ENCODE measurements around the gene PAPSS2. TPM values are rescaled to one million over a fixed set of nuclear protein-coding genes. Genes with fewer than 3 reads are reported as not detected.
A peak's percentile ranks its signal among the peaks of the same experiment; 100 is the strongest.

The PAPSS2 gene
- total RNA-seq, 1 experiment from 2014 or later = 22.1 TPM

DNA sequence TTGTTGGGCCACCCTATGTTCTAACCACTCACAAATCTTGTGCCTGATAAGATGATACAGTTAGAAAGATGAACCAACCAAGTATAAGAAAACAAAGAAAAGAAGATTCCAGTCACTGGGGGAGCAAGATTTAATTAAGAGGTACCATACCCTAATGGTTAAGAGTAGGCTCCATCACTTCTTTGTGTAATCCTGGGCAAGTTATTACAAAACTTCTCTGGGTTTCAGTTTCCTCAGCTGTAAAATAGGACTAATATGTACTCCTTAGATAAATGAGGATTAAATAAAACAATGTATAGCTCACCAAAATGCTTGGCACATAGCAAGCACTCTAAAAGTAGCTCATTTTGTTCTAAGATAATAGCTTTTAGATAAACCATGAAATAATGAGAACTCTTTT, 99.9 kb downstream of the PAPSS2 start:
- no peak for DNase-seq (ENCODE audit: low spot score)
- Mint-ChIP-seq H3K27me3 (ENCODE audit: low read depth) (no peaks in the 10 kb centered on the region), H3K27ac (no peak overlapping the region), H3K4me3 (no peak overlapping the region), H3K4me1 (peaks cover 5% of the 10 kb centered on the region), H3K36me3 (peaks cover 16% of the 10 kb centered on the region), H3K9me3 (no peaks in the 10 kb centered on the region)
- TF ChIP-seq MXD4 (CRISPR knock-in tag; IDR thresholded peaks at IDR 0.05; ENCODE audit: borderline replicate concordance) (no peak), ZNF317 (CRISPR knock-in tag; IDR thresholded peaks at IDR 0.05; ENCODE audit: borderline replicate concordance, low read depth) (no peak), ESRRA (CRISPR knock-in tag; IDR thresholded peaks at IDR 0.05; ENCODE audit: borderline replicate concordance) (no peak), FOXP1 (CRISPR knock-in tag; IDR thresholded peaks at IDR 0.05; ENCODE audit: borderline replicate concordance) (no peak), ZNF121 (CRISPR knock-in tag; IDR thresholded peaks at IDR 0.05) (no peak), ETV6 (CRISPR knock-in tag; IDR thresholded peaks at IDR 0.05) (no peak), ZNF671 (CRISPR knock-in tag; IDR thresholded peaks at IDR 0.05) (no peak), TEAD1 (CRISPR knock-in tag; IDR thresholded peaks at IDR 0.05) (no peak), TEAD4 (CRISPR knock-in tag; IDR thresholded peaks at IDR 0.05) (no peak), CBFB (CRISPR knock-in tag; IDR thresholded peaks at IDR 0.05; ENCODE audit: low read depth) (no peak), FOXK1 (CRISPR knock-in tag; IDR thresholded peaks at IDR 0.05) (no peak), TCF7 (CRISPR knock-in tag; IDR thresholded peaks at IDR 0.05; ENCODE audit: low read depth) (no peak)
- TF ChIP-seq, protein P1, sequence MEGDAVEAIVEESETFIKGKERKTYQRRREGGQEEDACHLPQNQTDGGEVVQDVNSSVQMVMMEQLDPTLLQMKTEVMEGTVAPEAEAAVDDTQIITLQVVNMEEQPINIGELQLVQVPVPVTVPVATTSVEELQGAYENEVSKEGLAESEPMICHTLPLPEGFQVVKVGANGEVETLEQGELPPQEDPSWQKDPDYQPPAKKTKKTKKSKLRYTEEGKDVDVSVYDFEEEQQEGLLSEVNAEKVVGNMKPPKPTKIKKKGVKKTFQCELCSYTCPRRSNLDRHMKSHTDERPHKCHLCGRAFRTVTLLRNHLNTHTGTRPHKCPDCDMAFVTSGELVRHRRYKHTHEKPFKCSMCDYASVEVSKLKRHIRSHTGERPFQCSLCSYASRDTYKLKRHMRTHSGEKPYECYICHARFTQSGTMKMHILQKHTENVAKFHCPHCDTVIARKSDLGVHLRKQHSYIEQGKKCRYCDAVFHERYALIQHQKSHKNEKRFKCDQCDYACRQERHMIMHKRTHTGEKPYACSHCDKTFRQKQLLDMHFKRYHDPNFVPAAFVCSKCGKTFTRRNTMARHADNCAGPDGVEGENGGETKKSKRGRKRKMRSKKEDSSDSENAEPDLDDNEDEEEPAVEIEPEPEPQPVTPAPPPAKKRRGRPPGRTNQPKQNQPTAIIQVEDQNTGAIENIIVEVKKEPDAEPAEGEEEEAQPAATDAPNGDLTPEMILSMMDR (IDR thresholded peaks at IDR 0.05) = no peak
- TF ChIP-seq, protein P2, sequence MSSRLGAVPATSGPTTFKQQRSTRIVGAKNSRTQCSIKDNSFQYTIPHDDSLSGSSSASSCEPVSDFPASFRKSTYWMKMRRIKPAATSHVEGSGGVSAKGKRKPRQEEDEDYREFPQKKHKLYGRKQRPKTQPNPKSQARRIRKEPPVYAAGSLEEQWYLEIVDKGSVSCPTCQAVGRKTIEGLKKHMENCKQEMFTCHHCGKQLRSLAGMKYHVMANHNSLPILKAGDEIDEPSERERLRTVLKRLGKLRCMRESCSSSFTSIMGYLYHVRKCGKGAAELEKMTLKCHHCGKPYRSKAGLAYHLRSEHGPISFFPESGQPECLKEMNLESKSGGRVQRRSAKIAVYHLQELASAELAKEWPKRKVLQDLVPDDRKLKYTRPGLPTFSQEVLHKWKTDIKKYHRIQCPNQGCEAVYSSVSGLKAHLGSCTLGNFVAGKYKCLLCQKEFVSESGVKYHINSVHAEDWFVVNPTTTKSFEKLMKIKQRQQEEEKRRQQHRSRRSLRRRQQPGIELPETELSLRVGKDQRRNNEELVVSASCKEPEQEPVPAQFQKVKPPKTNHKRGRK (CRISPR knock-in tag; IDR thresholded peaks at IDR 0.05; ENCODE audit: borderline replicate concordance) = no peak
- TF ChIP-seq, protein P3, sequence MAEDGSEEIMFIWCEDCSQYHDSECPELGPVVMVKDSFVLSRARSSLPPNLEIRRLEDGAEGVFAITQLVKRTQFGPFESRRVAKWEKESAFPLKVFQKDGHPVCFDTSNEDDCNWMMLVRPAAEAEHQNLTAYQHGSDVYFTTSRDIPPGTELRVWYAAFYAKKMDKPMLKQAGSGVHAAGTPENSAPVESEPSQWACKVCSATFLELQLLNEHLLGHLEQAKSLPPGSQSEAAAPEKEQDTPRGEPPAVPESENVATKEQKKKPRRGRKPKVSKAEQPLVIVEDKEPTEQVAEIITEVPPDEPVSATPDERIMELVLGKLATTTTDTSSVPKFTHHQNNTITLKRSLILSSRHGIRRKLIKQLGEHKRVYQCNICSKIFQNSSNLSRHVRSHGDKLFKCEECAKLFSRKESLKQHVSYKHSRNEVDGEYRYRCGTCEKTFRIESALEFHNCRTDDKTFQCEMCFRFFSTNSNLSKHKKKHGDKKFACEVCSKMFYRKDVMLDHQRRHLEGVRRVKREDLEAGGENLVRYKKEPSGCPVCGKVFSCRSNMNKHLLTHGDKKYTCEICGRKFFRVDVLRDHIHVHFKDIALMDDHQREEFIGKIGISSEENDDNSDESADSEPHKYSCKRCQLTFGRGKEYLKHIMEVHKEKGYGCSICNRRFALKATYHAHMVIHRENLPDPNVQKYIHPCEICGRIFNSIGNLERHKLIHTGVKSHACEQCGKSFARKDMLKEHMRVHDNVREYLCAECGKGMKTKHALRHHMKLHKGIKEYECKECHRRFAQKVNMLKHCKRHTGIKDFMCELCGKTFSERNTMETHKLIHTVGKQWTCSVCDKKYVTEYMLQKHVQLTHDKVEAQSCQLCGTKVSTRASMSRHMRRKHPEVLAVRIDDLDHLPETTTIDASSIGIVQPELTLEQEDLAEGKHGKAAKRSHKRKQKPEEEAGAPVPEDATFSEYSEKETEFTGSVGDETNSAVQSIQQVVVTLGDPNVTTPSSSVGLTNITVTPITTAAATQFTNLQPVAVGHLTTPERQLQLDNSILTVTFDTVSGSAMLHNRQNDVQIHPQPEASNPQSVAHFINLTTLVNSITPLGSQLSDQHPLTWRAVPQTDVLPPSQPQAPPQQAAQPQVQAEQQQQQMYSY (CRISPR knock-in tag; IDR thresholded peaks at IDR 0.05) = no peak
- POLR2A ChIA-PET = interaction anchor here (0.9 kb wide), 1 partner anchor 9 kb away, joined by 5 read pairs; no protein-coding TSS in a partner anchor
- no peak for ATAC-seq
- CTCF ChIA-PET = interaction anchor here (1.1 kb wide), 1 partner anchor 25 kb away, joined by 3 read pairs; no protein-coding TSS in a partner anchor

DNA sequence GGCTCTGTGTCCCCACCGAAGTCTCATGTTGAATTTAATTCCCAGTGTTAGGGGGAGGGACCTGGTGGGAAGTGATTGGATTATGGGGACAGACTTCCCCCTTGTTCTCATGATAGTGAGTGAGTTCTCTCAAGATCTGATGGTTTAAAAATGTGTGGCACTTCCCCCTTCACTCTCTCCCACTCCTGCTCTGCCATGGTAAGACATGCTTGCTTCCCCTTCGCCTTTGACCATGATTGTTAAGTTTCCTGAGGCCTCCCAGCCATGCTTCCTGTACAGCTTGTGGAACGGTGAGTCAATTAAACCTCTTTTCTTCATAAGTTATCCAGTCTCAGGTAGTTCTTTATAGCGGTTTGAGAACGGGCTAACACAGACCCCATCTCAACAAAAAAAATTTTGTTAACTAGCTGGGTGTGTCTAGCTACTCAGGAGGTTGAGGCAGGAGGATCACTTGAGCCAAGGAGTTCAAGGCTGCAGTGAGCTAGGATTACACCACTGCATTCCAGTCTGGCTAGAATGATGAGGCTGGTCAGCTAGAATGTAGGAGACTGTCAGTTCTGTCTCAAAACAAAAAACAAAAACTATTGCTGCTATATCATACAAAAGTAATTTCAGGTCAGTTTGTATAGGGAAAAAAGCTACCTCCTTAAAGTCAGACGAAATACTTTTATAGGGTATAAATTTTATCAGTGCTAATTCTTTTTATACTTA, 100.7 kb downstream of the PAPSS2 start:
- POLR2A ChIA-PET = interaction anchor here (0.9 kb wide), 1 partner anchor 10 kb away, joined by 5 read pairs; no protein-coding TSS in a partner anchor
- peaks cover 5% of the 10 kb centered on the region for H3K4me1 Mint-ChIP-seq
- ATAC-seq = no peak
- DNase-seq (ENCODE audit: low spot score) = no peak
- H3K27me3 Mint-ChIP-seq (ENCODE audit: low read depth) = no peaks in the 10 kb centered on the region
- H3K36me3 Mint-ChIP-seq = peaks cover 10% of the 10 kb centered on the region; the same call in 1 of the 2 replicates
- H3K27ac Mint-ChIP-seq = peak overlapping the region; percentile 26; the same call in 1 of the 2 replicates
- H3K9me3 Mint-ChIP-seq = no peaks in the 10 kb centered on the region
- H3K4me3 Mint-ChIP-seq = no peak overlapping the region
- CTCF ChIA-PET = interaction anchor here (1.0 to 1.9 kb wide), 3 partner anchors 10 to 25 kb away, joined by 3 to 6 read pairs (median 4); no protein-coding TSS in a partner anchor
- TF ChIP-seq ZNF219 (CRISPR knock-in tag; IDR thresholded peaks at IDR 0.05; ENCODE audit: borderline replicate concordance) (no peak), ZNF317 (CRISPR knock-in tag; IDR thresholded peaks at IDR 0.05; ENCODE audit: borderline replicate concordance, low read depth) (no peak), CREM (CRISPR knock-in tag; IDR thresholded peaks at IDR 0.05) (no peak)
- TF ChIP-seq, protein P4, sequence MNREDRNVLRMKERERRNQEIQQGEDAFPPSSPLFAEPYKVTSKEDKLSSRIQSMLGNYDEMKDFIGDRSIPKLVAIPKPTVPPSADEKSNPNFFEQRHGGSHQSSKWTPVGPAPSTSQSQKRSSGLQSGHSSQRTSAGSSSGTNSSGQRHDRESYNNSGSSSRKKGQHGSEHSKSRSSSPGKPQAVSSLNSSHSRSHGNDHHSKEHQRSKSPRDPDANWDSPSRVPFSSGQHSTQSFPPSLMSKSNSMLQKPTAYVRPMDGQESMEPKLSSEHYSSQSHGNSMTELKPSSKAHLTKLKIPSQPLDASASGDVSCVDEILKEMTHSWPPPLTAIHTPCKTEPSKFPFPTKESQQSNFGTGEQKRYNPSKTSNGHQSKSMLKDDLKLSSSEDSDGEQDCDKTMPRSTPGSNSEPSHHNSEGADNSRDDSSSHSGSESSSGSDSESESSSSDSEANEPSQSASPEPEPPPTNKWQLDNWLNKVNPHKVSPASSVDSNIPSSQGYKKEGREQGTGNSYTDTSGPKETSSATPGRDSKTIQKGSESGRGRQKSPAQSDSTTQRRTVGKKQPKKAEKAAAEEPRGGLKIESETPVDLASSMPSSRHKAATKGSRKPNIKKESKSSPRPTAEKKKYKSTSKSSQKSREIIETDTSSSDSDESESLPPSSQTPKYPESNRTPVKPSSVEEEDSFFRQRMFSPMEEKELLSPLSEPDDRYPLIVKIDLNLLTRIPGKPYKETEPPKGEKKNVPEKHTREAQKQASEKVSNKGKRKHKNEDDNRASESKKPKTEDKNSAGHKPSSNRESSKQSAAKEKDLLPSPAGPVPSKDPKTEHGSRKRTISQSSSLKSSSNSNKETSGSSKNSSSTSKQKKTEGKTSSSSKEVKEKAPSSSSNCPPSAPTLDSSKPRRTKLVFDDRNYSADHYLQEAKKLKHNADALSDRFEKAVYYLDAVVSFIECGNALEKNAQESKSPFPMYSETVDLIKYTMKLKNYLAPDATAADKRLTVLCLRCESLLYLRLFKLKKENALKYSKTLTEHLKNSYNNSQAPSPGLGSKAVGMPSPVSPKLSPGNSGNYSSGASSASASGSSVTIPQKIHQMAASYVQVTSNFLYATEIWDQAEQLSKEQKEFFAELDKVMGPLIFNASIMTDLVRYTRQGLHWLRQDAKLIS (CRISPR knock-in tag; IDR thresholded peaks at IDR 0.05; ENCODE audit: borderline replicate concordance) = no peak
- TF ChIP-seq, protein P1 (IDR thresholded peaks at IDR 0.05) = no peak

Measured in WTC11 (cell line).